OCI-LY7 (cell line): ENCODE measurements around the gene RASGRP4.

Source experiments
- CTCF ChIP-seq: fragments of 200-600 bp; sonication (generic); conservative IDR thresholded peaks from 2 replicates; pipeline ENCODE4 v1.5.1; 2014; ENCODE audit warnings: mild to moderate bottlenecking, antibody characterized with exemption, low read length, moderate library complexity, mixed read lengths
- EZH2phosphoT487 ChIP-seq: fragments of 200-600 bp; sonication (generic); IDR thresholded peaks from 2 replicates; pipeline ENCODE4 v1.6.1; 2018; ENCODE audit warnings: low read depth, borderline replicate concordance, mild to moderate bottlenecking, mixed run types, antibody characterized with exemption, low read length, moderate library complexity, mixed read lengths

- TF ChIP-seq CTCF (peak; percentile 40), EZH2phosphoT487 (no peak)
Observed at GRCh38 chr19:38441657-38442348, 15.8 kb upstream of the RASGRP4 start.
